ENCODE measurements around the gene PCK1.

Gene PCK1

DNA sequence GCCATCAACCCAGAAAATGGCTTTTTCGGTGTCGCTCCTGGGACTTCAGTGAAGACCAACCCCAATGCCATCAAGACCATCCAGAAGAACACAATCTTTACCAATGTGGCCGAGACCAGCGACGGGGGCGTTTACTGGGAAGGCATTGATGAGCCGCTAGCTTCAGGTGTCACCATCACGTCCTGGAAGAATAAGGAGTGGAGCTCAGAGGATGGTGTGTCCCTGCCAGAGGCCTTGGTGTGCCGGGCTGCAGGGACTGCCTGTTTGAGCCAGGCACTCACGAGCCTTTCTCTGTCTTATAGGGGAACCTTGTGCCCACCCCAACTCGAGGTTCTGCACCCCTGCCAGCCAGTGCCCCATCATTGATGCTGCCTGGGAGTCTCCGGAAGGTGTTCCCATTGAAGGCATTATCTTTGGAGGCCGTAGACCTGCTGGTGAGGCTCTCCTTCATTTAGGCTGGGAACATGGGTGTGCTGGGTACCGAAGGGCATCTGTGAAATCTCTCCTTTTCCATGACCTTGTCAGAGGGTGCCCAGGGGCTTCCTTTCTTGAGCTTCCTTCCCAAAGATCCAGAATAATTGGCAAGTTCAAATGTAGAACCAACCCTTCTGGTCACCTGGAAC is 3.4 kb downstream of the PCK1 start:
- no peaks in the 10 kb centered on the region for H3K36me3 Mint-ChIP-seq
- H3K27me3 Mint-ChIP-seq = peaks cover 2% of the 10 kb centered on the region
- no peak overlapping the region for H3K4me3 Mint-ChIP-seq
- no peak overlapping the region for H3K27ac Mint-ChIP-seq
- H3K4me1 Mint-ChIP-seq = no peaks in the 10 kb centered on the region
- no peaks in the 10 kb centered on the region for H3K9me3 Mint-ChIP-seq

DNA sequence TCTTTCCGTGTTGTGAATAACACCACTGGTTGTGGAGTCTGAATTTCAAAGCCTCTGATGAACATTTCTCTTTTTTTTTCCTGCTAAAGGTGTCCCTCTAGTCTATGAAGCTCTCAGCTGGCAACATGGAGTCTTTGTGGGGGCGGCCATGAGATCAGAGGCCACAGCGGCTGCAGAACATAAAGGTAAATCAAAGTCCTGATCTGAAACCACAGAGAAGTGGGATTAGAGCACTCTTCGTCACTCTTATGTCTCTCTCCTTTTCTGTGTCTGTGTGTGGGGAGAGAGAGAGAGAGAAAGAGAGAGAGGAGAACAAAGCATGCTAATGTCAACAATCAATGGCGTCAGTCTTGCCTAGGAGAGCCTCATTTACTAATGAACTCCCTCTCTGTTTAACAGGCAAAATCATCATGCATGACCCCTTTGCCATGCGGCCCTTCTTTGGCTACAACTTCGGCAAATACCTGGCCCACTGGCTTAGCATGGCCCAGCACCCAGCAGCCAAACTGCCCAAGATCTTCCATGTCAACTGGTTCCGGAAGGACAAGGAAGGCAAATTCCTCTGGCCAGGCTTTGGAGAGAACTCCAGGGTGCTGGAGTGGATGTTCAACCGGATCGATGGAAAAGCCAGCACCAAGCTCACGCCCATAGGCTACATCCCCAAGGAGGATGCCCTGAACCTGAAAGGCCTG is 4.2 kb downstream of the PCK1 start:
- Mint-ChIP-seq H3K4me1 (no peaks in the 10 kb centered on the region), H3K36me3 (no peaks in the 10 kb centered on the region), H3K27me3 (peaks cover 2% of the 10 kb centered on the region), H3K4me3 (no peak overlapping the region), H3K27ac (no peak overlapping the region), H3K9me3 (no peaks in the 10 kb centered on the region)

DNA sequence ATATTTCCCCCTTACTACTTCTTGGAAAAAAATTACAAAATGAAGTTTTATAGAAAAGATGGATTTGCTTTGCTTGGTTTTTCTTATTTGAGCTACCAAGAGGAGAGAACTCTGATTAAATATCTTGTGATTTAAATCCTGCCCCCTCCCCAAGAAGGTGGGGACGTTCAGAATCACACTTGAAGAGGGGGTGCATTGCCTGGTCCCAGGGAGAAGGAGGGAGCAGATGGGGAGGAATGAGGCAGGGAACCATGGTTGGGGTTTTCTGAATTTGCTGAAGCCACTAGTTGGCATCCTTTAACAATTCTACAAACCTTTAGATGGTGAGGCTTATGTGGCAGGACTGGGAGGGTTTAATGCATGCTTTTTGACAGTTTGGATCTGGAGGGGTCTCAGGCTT is 5.5 kb downstream of the PCK1 start:
- H3K27ac Mint-ChIP-seq = no peak overlapping the region
- peaks cover 5% of the 10 kb centered on the region for H3K27me3 Mint-ChIP-seq
- no peaks in the 10 kb centered on the region for H3K4me1 Mint-ChIP-seq
- H3K4me3 Mint-ChIP-seq = no peak overlapping the region
- H3K9me3 Mint-ChIP-seq = no peaks in the 10 kb centered on the region
- no peaks in the 10 kb centered on the region for H3K36me3 Mint-ChIP-seq

DNA sequence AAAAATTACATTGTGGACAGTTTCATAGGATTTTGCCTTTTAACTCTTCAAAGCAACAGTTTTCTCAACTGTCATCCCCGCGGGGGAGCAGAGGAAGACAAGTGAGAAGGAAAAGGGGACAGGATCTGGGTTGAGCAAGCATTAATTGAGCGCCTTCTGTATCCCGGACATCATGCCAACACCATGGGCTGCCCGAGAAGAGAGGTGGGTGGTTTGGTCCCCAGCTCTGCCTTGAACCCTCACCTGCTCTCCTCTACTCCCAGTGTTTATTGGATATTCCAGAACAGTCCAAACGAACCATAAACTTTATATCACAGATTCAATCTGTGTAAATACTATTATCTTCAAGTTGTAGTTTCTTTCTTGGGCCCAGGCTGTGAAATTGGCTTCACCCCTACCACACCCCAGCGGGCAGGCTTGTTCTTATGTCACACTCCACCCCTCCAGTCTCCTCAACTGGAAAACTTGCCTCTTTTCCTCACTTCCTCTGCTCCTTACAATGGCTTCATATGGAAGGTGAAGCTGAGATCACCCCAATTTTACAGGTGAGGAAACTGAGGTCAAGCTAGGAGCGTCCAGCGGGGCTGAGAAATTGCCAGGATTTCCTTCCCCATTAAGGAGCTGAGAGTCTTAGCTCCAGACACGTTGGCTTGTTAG is 6.0 kb downstream of the PCK1 start:
- Mint-ChIP-seq H3K4me3 (no peak overlapping the region), H3K27me3 (peaks cover 7% of the 10 kb centered on the region), H3K36me3 (no peaks in the 10 kb centered on the region), H3K9me3 (no peaks in the 10 kb centered on the region), H3K27ac (no peak overlapping the region), H3K4me1 (no peaks in the 10 kb centered on the region)

DNA sequence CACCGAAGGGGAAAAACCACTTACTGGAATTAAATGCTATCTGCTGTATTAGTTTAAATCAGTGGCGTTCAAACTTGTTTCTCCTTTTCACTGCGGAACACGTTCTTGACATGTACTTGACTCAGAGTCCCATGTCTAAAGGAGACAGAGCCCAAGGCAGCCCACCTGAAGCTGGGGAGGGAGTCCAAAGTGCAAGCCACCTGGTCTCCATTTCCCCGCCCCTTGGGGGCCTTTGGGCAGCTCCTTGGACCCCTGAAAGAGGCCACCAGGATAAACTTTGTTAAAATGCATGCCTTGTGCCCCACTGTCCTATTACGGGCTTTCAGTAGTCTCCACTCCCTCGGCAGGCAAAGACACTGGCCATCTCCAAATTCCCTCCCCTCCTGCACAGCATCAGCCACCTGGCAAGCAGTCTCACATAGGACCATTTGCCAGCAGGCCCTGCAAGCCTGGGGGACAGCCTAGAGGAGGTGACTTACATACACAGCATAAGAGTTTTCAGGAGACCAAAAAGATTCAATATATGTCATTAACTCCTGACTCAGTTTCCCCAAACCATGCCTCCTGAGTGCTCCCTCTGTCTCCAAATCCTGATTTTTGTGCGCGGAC is 6.7 kb downstream of the PCK1 start:
- H3K27me3 Mint-ChIP-seq = peaks cover 7% of the 10 kb centered on the region
- no peaks in the 10 kb centered on the region for H3K4me1 Mint-ChIP-seq
- H3K4me3 Mint-ChIP-seq = no peak overlapping the region
- H3K27ac Mint-ChIP-seq = no peak overlapping the region
- H3K36me3 Mint-ChIP-seq = no peaks in the 10 kb centered on the region
- H3K9me3 Mint-ChIP-seq = no peaks in the 10 kb centered on the region

DNA sequence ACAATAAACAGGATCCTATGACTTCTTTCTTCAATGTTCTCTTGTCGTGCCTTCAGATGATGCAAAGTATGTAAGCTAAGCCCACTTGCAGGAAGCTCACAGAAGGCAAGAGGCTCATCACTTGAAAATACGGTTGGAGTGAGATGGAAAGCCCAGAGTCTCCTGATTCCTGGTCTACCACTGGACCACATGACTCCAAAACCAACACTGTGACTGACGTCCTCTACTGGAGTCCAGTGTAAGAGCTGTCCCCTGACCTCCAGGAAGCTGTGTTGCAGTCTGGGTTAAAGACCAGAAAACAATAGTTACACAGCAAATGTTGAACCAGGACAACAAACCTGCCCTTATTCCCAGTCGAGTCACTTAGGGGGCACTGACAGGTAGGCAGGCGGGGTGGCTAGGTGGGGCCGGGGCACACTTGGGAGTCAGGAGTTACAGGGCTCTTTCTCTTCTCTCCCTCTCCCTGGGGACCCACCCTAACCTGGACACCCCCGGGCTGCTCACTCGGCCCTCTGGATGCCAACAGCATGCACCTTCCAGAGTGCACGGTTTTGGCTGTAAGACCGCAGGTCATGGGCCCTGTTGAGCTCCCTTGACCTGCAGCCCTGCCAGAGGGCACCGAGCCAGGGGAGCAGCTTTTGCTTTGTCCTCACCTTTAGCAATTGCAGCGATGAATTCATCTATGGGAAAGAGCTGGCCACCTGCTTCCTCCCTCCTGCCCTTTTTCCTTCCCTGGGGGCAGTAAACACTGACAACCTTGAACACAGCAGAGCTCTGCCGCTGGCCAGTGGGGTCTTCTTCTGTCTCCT is 7.4 kb downstream of the PCK1 start:
- Mint-ChIP-seq H3K9me3 (no peaks in the 10 kb centered on the region), H3K4me1 (no peaks in the 10 kb centered on the region), H3K27me3 (peaks cover 9% of the 10 kb centered on the region), H3K4me3 (no peak overlapping the region), H3K27ac (no peak overlapping the region), H3K36me3 (no peaks in the 10 kb centered on the region)

DNA sequence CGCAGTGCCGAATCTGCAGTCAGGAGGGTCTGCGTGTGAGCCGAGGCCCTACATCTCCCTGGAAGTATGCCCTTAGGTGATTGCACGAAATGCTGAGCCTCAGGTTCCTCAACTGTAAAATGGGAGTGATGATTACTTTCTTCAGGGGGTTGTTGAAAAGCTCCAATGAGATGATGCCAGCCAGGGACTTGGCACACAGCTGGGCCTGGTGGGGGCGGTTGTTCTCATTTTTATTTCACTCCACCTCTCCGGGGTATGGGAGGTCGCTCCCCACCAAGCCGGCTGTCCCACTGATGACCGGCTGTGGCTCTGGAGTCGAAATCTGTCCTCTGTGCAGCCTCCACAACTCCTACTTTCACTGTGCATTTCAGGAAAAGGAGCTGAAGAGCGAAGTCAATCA is 8.1 kb downstream of the PCK1 start:
- Mint-ChIP-seq H3K9me3 (no peaks in the 10 kb centered on the region), H3K27me3 (peaks cover 9% of the 10 kb centered on the region), H3K36me3 (no peaks in the 10 kb centered on the region), H3K27ac (no peak overlapping the region), H3K4me1 (no peaks in the 10 kb centered on the region), H3K4me3 (no peak overlapping the region)

DNA sequence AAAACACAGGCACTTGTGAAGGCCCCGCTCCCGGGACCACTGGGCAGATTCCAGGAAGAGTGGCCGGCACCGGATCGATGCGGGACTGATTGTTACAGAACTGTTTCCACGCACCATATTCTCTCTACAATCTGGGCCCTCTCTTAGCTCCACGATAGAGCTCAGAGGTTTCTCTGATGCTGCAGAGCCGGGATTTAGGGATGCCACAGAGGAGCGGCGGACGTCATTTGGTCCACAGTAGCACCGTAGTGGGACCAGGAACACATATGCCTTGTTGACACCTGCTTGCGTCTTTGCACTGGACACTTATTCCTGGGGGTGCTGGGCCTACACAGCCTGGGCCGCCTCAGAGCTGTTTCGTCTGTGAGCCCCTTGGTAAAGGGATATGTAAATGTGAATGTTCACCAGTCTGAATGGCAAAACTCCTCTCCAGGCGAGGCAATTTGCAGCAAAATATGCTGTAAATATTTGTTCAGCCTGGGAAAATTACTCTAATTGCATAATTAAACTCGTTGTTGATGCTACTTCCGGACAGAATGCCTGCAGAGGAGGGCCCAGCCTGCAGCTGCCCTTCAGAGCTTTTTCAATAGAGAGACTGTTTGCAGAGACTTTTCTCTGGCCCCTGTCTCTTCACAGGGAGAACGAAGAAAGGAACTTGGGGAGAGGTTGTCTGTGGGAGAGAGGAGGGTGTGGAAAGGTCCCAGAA is 9.4 kb downstream of the PCK1 start:
- Mint-ChIP-seq H3K27me3 (peaks cover 9% of the 10 kb centered on the region), H3K36me3 (no peaks in the 10 kb centered on the region), H3K4me1 (no peaks in the 10 kb centered on the region), H3K9me3 (no peaks in the 10 kb centered on the region), H3K27ac (no peak overlapping the region), H3K4me3 (no peak overlapping the region)

DNA sequence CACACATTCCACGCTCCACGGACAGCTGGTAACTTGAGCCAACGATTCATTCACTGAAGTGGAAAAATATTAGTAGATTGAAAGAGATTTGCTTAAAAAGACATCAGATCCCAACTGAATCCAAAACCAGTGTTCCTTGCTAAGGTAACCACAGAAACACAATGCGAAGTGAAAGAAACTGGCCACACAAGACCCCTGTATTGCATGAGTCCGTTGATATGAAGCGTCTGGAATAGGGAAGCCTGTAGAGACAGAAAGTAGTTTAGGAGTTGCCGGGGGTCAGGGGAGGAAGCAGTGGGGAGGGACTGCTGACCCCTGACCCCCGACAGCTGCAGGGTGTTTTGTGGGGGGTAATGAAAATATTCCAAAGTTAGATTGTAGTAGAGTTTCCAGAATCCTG is 10.0 kb downstream of the PCK1 start:
- Mint-ChIP-seq H3K4me1 (no peaks in the 10 kb centered on the region), H3K27ac (no peak overlapping the region)

DNA sequence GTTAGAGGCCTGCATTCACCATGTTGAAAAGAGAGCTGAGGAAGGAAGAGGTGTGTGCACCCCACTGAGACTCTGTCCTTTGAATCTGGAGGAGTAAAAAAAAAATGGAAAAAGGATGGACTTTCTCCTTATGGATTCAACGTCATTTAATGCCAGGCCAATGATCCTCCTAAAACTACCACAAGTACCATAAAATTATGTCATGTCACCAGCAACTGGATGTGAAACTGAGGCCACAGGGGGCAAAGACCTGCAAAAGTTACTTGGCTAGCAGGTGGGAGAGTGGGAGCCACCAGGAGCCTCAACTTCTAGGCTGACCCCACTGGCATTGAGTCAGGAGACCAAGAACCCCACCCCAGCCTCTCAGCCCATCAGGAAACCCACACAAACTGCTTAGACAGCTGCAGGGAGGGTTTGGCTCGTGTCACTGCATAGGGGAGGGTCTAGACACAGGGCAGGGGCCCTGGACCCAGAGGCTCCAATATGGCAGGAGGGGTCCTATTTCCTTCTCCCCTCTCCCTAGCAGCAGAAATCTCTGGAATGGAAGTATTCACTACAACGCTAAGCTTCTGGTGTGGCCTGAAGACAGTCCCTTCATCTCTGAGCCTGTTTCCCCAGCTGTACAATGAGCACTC is 11.0 kb downstream of the PCK1 start:
- no peaks in the 10 kb centered on the region for H3K9me3 Mint-ChIP-seq
- no peaks in the 10 kb centered on the region for H3K36me3 Mint-ChIP-seq
- H3K27me3 Mint-ChIP-seq = peaks cover 9% of the 10 kb centered on the region
- H3K4me3 Mint-ChIP-seq = no peak overlapping the region
- no peaks in the 10 kb centered on the region for H3K4me1 Mint-ChIP-seq
- no peak overlapping the region for H3K27ac Mint-ChIP-seq

More for the DNA sequence above, 10.0 kb downstream of the PCK1 start:
- Mint-ChIP-seq H3K4me3 (no peak overlapping the region), H3K36me3 (no peaks in the 10 kb centered on the region), H3K9me3 (no peaks in the 10 kb centered on the region), H3K27me3 (peaks cover 9% of the 10 kb centered on the region)

DNA sequence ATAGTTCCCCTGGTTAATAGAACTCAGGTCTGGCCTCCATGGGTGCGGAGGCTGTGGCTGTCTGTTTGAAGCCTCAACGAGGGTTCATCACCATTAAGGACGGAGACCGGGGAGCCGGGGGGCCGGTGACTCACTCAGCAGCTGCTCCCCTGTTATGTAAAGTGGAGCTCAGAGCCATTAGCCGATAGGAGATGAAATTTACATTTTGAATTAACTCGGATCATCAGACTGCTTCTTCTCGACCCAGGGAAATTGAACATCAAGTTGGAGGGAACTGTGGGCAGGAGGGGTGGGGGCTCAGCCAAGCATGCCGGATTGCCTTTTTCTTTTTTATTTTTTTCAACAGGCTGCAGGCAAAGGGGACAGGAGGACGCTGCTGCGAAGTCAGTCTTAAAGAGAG is 12.3 kb downstream of the PCK1 start:
- Mint-ChIP-seq H3K27me3 (peaks cover 9% of the 10 kb centered on the region), H3K4me1 (no peaks in the 10 kb centered on the region), H3K4me3 (no peak overlapping the region), H3K36me3 (no peaks in the 10 kb centered on the region), H3K9me3 (no peaks in the 10 kb centered on the region), H3K27ac (no peak overlapping the region)

DNA sequence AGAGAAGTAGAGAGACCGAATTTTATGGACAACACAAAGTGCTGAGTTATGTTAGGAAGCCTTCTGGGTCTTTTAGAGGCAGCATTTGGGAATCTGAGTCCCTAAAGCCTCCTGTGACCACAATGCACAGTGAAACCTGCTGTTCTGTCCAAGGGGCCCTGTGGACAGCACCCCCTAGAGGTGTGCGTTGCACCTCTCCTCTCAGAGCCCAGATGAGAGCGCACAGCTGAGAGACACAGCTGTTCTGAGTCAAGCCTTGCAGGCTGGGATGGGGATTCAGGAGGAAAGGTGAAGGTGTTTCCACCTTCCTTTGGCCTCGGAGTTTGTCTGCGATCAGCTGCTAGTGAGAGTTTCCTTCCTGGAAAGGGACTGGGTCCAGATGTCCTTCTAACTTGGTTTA is 13.0 kb downstream of the PCK1 start:
- Mint-ChIP-seq H3K4me3 (no peak overlapping the region), H3K36me3 (no peaks in the 10 kb centered on the region), H3K4me1 (no peaks in the 10 kb centered on the region), H3K9me3 (no peaks in the 10 kb centered on the region), H3K27ac (no peak overlapping the region), H3K27me3 (peaks cover 9% of the 10 kb centered on the region)

DNA sequence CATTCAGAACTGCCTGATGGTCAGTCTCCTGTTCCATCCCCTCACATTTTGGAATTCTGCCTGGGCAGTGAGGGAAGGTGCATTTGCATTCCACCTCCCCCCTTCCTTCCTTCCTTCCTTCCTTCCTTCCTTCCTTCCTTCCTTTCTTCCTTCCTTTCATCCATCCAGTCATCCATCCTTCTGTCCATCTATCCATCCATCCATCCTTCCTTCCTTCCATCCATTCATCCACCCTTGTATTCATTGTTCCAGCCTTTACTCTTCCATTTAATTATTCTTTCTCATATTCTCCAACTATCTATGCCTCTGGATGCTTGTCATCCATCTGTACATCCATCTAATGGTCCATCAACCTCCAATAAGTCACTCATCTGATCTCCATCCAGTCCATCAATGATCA is 14.0 kb downstream of the PCK1 start:
- peaks cover 13% of the 10 kb centered on the region for H3K27me3 Mint-ChIP-seq
- H3K4me1 Mint-ChIP-seq = no peaks in the 10 kb centered on the region
- no peak overlapping the region for H3K4me3 Mint-ChIP-seq
- H3K36me3 Mint-ChIP-seq = no peaks in the 10 kb centered on the region
- no peaks in the 10 kb centered on the region for H3K9me3 Mint-ChIP-seq
- H3K27ac Mint-ChIP-seq = no peak overlapping the region

DNA sequence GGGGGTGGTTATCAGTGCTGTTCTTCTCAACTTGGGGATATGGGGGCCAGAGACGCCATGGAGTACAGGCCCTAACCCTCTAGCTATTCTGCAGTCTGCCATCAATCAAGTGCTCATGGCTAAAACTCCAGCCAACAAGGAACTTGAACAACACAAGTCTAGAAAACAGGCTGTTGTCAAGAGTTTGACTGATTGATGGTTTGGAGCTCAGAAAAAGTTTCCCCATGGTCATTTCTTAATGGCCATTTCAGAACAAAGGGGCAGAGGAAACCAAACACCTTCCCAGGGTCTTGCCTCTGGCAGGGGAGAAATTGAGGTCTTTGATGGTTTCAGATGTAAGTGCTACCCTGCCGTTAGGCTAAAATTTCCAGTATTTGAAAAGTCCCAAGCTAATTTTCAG is 15.1 kb downstream of the PCK1 start:
- Mint-ChIP-seq H3K4me1 (no peaks in the 10 kb centered on the region), H3K36me3 (no peaks in the 10 kb centered on the region), H3K9me3 (no peaks in the 10 kb centered on the region), H3K27ac (no peak overlapping the region), H3K27me3 (peaks cover 13% of the 10 kb centered on the region), H3K4me3 (no peak overlapping the region)
